CD1c-positive myeloid dendritic cell (primary cell): ENCODE data around the gene ITLN1.
"Not testable (repeated sequence)": the region's sequence is repeated elsewhere in the genome, so short reads cannot be mapped to it uniquely, and the experiment has no call there.

Source experiments
- DNase-seq: peaks from one replicate; pipeline ENCODE4 v3.0.0-alpha.2; 2016; ENCODE audit errors: extremely low spot score

The ITLN1 gene

DNA sequence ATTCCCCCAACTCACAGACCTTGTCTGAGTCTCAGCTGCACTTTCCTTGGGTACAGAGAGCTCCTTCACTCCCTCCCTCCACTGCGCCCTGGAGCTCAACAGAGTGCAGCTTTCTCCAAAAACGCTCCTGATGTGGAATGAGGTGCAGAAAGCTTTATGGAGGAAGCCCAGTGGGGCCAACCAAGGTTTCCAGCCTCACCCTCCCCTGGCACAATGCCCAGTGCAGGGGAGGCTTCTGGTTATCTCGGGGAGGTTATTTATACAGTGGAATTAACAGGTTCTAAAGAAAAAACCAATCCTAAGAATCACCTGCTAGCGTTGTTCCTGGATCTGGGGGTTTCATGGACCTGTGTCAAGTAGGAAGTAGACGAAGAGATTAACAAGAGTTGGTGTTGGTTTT is at the start of gene ITLN1:
ITLN1 (minus strand) TSS at position 139 of the 400 bp plus-strand sequence. CDS start 303 bp downstream, outside the sequence.
- DNase-seq = no peak

DNA sequence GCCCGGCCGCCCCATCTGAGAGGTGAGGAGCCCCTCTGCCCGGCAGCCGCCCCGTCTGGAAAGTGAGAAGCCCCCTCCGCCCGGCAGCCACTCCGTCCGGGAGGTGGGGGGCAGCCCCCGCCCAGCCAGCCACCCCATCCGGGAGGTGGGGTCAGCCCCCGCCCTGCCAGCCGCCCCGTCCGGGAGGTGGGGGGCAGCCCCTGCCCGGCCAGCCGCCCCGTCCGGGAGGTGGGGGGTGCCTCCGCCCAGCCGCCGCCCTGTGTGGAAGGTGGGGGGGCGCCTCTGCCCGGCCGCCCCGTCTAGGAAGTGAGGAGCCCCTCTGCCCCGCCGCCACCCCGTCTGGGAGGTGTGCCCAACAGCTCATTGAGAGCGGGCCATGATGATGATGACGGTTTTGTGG is 48.3 kb upstream of the ITLN1 start:
- not testable (repeated sequence) for DNase-seq

DNA sequence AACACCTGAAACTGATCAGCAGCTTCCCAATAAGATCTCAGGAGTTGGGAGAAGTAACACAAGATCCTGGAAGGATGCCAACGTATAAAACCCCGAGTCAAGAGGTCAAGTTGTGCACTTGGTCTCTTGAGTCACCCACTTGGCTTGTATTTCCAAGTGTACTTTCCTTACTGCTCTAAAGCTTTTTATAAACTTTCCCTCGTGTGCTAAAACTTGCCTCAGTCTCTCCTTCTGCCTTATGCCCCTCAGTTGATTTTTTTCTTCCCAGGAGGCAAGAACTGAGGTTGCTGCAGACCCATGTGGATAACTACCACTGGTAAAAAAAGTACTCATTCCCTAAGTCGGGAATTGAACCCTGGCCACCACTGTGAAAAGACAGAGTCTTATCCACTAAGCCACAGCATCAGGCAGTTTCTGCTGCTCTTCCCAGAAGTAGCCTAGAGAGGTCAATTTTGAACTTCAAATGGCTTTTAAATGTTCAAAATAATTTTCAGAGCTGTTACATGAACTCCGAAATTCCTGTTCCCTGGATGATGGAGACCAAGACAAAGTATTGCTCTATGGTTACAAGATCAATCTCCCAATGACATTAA is 40.8 kb upstream of the ITLN1 start:
- no peak for DNase-seq

DNA sequence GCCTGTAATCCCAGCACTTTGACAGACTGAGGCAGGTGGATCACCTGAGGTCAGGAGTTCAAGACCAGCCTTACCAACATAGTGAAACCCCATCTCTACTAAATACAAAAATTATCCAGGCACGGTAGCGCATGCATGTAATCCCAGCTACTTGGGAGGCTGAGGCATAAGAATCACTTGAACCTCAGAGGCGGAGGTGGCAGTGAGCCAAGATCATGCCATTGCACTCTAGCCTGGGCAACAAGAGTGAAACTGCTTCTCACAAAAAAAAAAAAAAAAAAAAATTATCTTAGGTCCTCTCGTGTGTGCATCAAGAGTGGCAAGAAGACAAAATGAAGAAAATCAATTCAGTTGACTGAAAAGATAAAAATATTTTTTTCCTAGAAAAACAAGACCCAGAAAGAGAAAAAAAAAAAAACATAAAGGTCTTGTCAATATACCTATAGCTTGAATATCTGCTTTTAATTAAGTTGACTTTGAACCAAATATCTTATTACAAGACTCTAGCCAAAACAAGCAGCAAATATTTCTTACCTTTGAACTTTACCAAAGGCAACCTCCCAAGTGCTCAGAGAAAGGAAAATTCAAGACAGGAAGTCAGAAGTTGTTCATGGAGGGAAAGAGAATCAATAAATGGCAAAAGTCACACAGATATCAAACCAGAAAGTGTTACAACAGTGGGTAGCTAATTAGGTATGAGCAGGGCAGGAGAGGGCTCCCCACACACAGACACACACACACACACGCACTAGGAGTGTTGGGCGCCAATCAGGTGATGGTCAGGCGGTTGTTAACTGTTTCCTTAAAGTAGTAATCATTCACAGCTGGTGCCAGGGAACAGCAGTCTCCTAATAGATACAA is 40.0 kb upstream of the ITLN1 start:
- no peak for DNase-seq

DNA sequence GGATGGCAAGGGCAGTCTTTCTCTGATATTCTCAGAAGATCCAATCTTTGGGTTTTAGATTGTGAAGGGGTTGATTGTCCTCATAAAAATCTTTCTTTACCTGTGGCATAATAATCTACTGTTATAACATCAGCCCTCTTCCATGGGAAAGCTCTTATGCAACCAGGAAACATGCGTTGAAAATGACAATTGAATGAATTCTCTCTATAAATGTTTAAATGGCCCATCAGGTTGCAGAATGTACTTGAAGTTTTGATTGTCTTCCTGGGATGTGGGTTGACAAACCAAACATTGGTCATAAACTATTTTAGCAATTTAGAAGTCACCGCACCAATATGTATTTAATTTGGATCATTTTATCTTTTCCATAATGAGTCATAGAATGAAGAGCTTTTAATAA is 31.7 kb upstream of the ITLN1 start:
- DNase-seq = no peak

DNA sequence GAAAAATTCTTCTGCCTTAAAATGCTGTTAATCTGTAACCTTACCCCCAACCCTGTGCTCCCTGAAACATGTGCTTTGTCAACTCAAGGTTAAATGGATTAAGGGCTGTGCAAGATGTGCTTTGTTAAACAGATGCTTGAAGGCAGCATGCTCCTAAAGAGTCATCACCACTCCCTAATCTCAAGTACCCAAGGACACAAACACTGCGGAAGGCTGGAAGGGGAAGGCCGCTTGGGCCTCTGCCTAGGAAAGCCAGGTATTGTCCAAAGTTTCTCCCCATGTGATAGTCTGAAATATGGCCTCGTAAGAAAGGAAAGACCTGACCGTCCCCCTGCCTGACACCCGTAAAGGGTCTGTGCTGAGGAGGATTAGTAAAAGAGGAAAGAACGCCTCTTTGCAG is 28.2 kb upstream of the ITLN1 start:
- not testable (repeated sequence) for DNase-seq

DNA sequence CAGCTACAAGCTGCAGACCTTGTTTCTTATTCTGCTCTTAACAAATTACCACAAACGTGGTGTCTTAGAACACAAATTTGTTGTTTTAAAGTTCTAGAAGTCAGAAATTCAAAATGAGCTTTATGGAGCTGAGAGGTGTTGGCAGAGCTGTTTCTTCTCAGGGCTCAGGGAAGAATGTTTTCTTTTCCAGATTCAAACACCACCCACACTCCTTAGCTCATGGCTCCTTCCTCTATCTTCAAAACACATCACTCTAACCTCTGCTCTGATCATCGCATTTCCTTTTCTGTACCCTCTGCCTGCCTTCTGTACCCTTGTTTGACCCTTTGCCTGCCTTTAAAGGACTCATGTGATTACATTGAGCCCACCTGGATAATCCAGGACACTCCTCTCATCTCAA is 26.9 kb upstream of the ITLN1 start:
- no peak for DNase-seq

DNA sequence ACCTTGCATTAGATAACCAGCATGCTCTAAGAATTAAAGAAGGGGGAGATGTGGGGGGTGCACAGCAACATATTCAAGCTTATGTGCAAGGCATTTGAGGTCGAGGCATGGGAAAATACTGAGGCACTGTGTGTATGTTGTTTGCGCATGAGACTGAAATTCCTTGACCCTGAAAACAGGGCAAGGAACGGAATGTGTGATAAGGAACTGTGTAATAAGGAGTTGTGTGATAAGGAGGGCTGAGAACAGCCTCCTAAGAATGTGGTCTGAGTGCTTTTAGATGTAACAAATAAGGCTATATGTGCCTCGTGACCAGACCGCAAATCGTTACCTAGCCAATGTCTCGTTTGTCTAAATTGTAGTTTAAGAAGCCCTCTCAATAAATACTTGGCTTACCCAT is 26.5 kb upstream of the ITLN1 start:
- no peak for DNase-seq

DNA sequence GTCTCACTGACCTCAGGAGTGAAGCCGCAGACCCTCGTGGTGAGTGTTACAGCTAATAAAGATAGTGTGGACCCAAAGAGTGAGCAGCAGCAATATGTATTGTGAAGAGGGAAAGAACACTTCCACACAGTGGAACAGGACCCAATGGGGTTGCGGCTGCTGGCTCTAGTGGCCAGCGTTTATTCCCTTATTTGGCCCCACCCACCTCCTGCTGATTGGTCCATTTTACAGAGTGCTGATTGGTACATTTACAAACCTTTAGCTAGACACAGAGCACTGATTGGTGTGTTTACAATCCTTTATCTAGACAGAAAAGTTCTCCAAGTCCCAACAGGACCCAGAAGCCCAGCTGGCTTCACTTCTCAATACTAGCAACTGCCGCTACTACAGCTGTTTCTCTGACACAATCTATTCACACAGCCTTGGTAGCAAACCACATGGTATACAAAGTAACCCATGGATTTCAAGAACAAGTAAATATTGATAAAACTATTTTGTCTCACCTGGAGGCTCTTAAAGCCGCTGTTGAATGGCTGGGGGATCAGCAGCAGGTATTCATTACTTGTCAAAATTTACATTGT is 25.3 kb upstream of the ITLN1 start:
- DNase-seq = no peak

DNA sequence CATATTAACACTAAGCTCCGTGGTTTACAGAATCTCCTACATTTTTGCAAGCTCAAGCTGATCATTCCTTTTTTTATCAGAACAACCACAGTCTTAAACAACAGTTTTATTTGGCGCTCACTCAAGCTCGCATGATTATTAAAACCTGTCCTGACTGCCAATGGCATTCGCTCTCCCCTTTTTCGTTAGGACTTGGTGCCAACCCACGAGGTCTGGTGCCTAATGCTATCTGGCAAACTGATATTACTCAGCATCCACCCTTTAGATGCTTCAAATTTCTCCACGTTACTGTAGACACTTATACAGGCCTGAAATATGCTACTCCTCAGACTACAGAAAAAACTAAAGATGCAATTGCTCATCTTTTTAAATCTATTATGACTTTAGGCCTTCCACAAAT is 23.0 kb upstream of the ITLN1 start:
- no peak for DNase-seq

DNA sequence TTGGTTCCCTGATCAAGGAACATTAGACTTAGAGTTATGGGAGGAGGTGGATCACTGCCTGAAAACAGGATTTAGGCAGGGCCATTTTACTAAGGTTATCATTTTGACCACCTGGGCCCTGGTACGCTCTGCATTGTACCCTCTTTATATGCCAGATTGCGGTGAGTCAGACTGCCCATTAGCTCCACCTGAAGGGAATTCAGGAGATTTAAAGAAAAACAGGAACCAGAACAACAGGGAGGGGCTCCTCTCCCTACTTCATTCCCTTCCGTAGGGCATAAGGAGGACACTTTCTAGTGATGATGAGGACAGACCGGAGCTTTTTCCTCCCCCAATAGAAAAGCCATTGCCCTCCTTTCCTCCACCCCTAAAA is 20.6 kb upstream of the ITLN1 start:
- DNase-seq = no peak

DNA sequence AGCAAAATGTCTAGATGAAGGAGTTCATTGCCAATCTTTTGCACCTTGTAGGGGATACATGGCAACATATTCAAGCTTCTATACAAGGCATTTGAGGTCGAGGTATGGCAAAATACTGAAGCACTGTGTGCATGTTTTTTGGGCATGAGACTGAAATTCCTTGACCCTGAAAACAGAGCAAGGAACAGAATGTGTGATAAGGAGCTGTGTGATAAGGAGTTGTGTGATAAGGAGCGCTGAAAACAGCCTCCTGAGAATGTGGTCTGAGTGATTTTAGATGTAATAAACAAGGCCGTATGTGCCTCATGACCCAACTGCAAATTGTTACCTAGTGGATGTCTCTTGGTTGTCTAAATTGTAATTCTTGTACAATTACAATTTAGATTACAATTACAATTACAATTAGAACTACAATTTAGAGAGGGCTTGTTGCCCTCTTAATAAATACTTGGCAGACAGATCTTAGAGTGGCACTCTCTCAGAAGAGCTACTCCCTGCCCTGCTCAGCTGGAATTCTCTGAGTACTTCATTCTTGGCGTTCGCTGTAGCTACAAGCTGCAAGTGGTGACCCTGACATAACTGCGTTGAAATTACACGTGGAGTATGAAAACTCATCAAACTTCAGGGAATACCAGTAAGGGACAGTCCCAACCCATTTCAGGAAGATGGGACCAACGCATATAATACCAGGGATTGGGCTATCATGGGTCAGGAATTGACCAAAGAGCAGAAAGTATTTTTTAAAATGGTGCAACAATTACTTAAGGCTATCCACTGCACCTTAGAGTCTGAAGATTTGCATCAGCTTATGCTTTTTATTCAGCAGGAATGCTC is 20.0 kb upstream of the ITLN1 start:
- no peak for DNase-seq

DNA sequence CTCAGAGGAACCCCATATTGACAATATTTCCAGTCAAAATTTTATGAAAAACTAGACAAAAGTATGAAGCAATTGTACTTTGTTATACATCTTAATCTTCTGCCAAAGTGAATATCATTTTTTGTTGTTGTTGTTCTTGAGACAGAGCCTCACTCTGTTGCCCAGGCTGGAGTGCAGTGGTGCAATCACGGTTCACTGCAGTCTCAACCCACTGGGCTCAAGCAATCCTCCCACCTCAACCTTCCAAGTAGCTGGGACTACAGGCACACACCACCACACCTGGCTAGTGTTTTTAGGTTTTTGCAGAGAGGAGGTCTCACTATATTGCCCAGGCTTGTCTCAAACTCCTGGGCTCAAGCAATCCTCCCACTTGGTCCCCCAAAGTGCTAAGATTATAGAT is 17.3 kb upstream of the ITLN1 start:
- not testable (repeated sequence) for DNase-seq

DNA sequence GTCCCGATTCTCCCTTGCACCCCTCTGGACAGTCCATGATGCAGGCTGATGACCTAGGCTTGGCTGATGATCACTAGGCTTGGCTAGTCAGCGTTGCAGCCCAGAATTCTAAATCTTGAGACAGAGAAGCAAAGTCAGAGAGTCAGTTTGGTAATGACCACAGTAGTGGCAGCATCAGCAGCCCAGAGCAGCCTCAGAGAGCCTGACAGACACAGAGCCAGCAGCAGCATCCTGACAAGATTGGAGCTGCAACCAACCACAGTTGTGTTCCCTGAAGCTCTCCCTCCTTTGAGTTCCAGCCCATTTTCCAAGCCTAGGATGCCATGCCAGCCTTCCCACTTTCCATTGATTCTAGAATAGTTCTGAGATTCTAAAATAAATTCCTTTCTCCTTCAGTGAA is 16.8 kb upstream of the ITLN1 start:
- no peak for DNase-seq

DNA sequence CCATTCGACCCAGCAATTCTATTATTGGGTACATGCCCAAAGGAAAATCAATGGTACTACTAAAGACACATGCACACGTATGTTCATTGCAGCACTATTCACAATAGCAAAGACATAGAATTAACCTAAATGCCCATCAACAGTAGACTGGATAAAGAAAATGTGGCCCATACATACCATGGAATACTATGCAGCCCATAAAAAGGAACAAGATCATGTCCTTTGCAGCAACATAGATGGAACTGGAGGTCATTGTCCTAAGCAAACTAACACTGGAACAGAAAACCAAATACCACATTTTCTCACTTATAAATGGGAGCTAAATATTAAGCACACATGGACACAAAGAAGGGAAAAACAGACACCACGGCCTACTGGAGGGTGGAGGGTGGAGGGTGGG is 15.7 kb upstream of the ITLN1 start:
- DNase-seq = not testable (repeated sequence)

DNA sequence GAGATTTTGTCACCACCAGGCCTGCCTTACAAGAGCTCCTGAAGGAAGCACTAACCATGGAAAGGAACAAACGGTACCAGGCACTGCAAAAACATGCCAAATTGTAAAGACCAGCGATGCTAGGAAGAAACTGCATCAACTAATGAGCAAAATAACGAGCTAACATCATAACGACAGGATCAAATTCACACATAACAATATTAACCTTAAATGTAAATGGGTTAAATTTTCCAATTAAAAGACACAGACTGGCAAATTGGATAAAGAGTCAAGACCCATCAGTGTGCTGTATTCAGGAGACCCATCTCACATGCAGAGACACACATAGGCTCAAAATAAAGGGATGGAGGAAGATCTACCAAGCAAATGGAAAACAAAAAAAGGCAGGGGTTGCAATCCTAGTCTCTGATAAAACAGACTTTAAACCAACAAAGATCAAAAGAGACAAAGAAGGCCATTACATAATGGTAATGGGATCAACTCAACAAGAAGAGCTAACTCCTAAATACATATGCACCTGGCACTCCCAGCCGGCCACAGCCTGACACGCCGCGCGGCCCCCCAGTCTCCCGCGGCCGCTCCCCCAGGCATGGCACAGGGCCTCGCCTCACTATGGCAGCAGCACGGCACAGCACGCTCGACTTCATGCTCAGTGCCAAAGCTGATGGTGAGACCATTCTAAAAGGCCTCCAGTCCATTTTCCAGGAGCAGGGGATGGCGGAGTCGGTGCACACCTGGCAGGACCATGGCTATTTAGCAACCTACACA is 9.6 kb upstream of the ITLN1 start:
- not testable (repeated sequence) for DNase-seq

DNA sequence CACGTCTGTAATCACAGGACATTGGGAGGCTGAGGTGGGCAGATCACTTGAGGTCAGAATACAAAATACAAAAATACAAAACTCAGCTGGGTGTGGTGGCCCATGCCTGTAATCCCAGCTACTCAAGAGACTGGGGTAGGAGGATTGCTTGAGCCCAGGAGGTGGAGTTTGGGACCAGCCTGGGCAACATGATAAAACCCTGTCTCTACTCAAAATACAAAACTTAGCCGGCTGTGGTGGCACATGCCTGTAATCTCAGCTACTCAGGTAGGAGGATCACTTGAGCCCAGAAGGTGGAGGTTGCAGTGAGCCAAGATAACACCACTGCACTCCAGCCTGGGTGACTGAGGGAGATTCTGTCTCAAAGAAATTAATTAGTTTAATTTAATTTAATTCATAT is 6.5 kb upstream of the ITLN1 start:
- DNase-seq = no peak

DNA sequence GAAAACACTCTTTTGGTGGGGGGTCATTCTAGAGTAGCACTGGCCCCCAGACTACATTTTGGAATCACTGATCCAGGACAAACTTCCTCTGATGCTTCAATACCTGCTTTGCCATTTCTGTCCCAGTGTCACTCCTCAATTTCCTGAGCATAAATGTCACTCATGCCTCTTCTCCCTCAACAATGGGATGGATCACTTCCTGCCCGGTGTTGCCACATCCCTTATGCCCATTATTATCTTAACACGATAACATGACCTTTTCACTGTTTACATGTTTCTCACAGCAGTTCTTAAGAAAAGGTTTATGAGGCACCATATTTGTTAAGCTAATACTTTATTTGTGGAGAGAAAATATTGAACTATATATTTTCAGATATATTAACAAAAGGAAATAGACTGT is 3.9 kb upstream of the ITLN1 start:
- no peak for DNase-seq

DNA sequence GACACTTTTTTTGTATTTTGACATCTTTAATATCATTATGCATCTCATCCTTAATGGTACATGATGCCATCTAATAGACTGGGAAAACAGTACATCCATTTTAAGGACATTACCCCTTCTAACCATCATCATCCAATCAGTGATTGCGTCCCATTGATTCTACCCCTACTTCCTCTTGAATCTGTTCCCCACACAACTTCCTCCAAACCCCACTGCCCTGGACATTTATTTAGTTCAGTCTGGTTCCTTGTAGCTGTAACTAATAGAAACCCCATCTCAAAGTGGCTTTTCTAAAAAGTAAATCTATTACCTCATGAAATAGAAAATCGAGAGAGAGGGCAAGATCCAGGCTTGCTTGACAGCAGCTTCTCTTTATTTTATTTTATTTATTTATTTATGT is 2.1 kb upstream of the ITLN1 start:
- peak; percentile 29 for DNase-seq

DNA sequence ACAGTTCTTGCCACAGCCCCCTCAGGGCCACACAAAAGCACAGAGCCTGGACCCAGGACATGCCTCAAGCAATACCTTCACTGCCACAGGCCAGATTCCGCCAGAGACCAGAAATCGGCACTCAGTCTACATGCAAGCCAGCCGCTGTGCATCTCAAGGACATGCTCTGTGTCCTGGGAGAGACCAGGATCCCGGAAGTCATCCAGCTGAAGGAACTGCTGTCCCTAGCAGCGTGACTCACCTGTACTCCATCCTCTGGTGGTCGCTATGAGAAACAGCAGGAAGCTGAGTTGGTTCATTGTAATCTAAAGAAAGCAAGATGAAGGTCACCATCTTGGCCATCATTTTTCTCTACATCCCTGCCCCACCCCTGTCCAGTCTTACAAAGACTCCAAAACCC is 401 bp downstream of the ITLN1 start:
- DNase-seq = no peak
